H1 (cell line): ENCODE data around the gene RPS6KA2. TPM values are rescaled to one million over a fixed set of nuclear protein-coding genes. Genes with fewer than 3 reads are reported as not detected.

Experiments
- CTCF ChIA-PET: fragments of 300-600 bp; sonication (Branson Sonifier 250); formaldehyde crosslinking; loops from one replicate; lab custom pipeline; 2021; ENCODE audit not compliant: partially characterized antibody; lab: Charles Lee
- POLR2A ChIA-PET: fragments of 300-600 bp; sonication (Branson Sonifier 250); formaldehyde crosslinking; loops from one replicate; lab custom pipeline; 2021; ENCODE audit warnings: inconsistent platforms; ENCODE audit not compliant: partially characterized antibody; lab: Charles Lee
- DNase-seq, 2 experiments: peaks; one replicate each; pipeline versions ENCODE4 v3.0.0 to v3.0.0-alpha.2; 2010 to 2022; ENCODE audit warnings: low spot score in 2 of 2, low read depth in 1 of 2, mixed read lengths in 1 of 2
- FAIRE-seq: peaks from 2 replicates; lab custom pipeline; 2011; peaks lifted over from hg19 to GRCh38; lab: Jason Lieb, UNC
- H2AFZ ChIP-seq: 2 replicates; pipeline ENCODE4 v1.8.1; 2012; ENCODE audit warnings: low read length, inconsistent platforms
- H2AK5ac ChIP-seq: 2 replicates; pipeline ENCODE4 v1.6.1; 2013; ENCODE audit warnings: low read depth, low read length
- H2BK120ac ChIP-seq: replicated peaks from 2 replicates; pipeline ENCODE3; 2013; ENCODE audit warnings: low read depth, low read length, inconsistent platforms
- H2BK12ac ChIP-seq: 2 replicates; pipeline ENCODE4 v1.6.1; 2013; ENCODE audit warnings: low read depth, low read length
- H2BK15ac ChIP-seq: 2 replicates; pipeline ENCODE4 v1.6.1; 2013; ENCODE audit warnings: low read length
- H2BK20ac ChIP-seq: 2 replicates; pipeline ENCODE4 v1.6.1; 2013; ENCODE audit warnings: low read length
- H2BK5ac ChIP-seq: 2 replicates; pipeline ENCODE4 v1.6.1; 2013; ENCODE audit warnings: low read depth, low read length
- H3K14ac ChIP-seq: 2 replicates; pipeline ENCODE4 v1.6.1; 2013; ENCODE audit warnings: inconsistent platforms; ENCODE audit not compliant: insufficient read length
- H3K18ac ChIP-seq: 2 replicates; pipeline ENCODE4 v1.6.1; 2013; ENCODE audit warnings: low read length; ENCODE audit errors: extremely low read depth
- H3K23ac ChIP-seq: 2 replicates; pipeline ENCODE4 v1.6.1; 2013; ENCODE audit warnings: inconsistent platforms; ENCODE audit not compliant: insufficient read length
- H3K23me2 ChIP-seq: 2 replicates; pipeline ENCODE4 v1.6.1; 2013; ENCODE audit warnings: low read depth, low read length
- H3K27ac ChIP-seq: 2 replicates; pipeline ENCODE4 v1.6.1; 2011; ENCODE audit warnings: low read depth, low read length, inconsistent platforms
- H3K27me3 ChIP-seq, 4 experiments: replicated peaks in 1 of 4; 1 replicate in 1 of 4; 2 replicates in 3 of 4; pipeline versions ENCODE4 v1.6.1 to v1.8.1; 2011 to 2013; ENCODE audit warnings: low read length in 3 of 4, mild to moderate bottlenecking in 3 of 4, inconsistent platforms in 2 of 4, mixed read lengths in 2 of 4, moderate library complexity in 1 of 4; ENCODE audit not compliant: control insufficient read depth in 3 of 4, insufficient read depth in 3 of 4; ENCODE audit errors: extremely low read depth in 1 of 4
- H3K36me3 ChIP-seq, 4 experiments: 2 replicates each; pipeline versions ENCODE4 v1.6.1 to v1.8.1; 2011 to 2013; ENCODE audit warnings: mild to moderate bottlenecking in 4 of 4, low read length in 3 of 4, moderate library complexity in 2 of 4, control low read depth in 1 of 4, inconsistent platforms in 1 of 4; ENCODE audit not compliant: insufficient read depth in 4 of 4, control insufficient read depth in 2 of 4
- H3K4ac ChIP-seq: replicated peaks from 2 replicates; pipeline ENCODE3; 2013; ENCODE audit warnings: low read length, low read depth, mixed read lengths, inconsistent platforms; ENCODE audit not compliant: insufficient read length
- H3K4me1 ChIP-seq, 4 experiments: replicated peaks in 1 of 4; 1 replicate in 1 of 4; 2 replicates in 3 of 4; pipeline versions ENCODE4 v1.6.1 to v1.8.1; 2011 to 2013; ENCODE audit warnings: low read length in 3 of 4, inconsistent platforms in 2 of 4, mixed read lengths in 1 of 4; ENCODE audit not compliant: insufficient read depth in 4 of 4, control insufficient read depth in 3 of 4
- H3K4me2 ChIP-seq, 2 experiments: 2 replicates each; pipeline versions ENCODE4 v1.6.1 to v1.8.1; 2011 to 2013; ENCODE audit warnings: low read depth in 2 of 2, low read length in 2 of 2, control low read depth in 1 of 2, inconsistent platforms in 1 of 2, mild to moderate bottlenecking in 1 of 2; ENCODE audit not compliant: insufficient read depth in 1 of 2
- H3K4me3 ChIP-seq, 4 experiments: fragments of 200-600, 300-600 bp in 1 of 4; sonication (generic), shearing (Covaris generic), sonication (Bioruptor Twin) in 1 of 4; 2 replicates each; pipeline versions ENCODE4 v1.5.1 to v1.8.1; 2011 to 2016; ENCODE audit warnings: low read length in 4 of 4, low read depth in 3 of 4, control low read depth in 2 of 4, inconsistent platforms in 2 of 4, mild to moderate bottlenecking in 2 of 4, mixed read lengths in 1 of 4, moderate library complexity in 1 of 4; ENCODE audit not compliant: insufficient read depth in 2 of 4; ENCODE audit errors: extremely low read depth in 1 of 4
- H3K56ac ChIP-seq: replicated peaks from 2 replicates; pipeline ENCODE3; 2013; ENCODE audit warnings: low read depth, mild to moderate bottlenecking, mixed read lengths, low read length, inconsistent platforms; ENCODE audit not compliant: insufficient read length
- H3K79me1 ChIP-seq: 2 replicates; pipeline ENCODE4 v1.6.1; 2013; ENCODE audit warnings: low read depth, low read length, control low read depth
- H3K79me2 ChIP-seq, 2 experiments: 2 replicates each; pipeline versions ENCODE4 v1.6.1 to v1.8.1; 2012 to 2013; ENCODE audit warnings: low read length in 2 of 2, mild to moderate bottlenecking in 2 of 2, inconsistent platforms in 1 of 2; ENCODE audit not compliant: insufficient read depth in 2 of 2, control insufficient read depth in 1 of 2
- H3K9ac ChIP-seq, 4 experiments: replicated peaks in 1 of 4; 1 replicate in 1 of 4; 2 replicates in 3 of 4; pipeline versions ENCODE4 v1.6.1 to v1.8.1; 2011 to 2013; ENCODE audit warnings: low read depth in 3 of 4, low read length in 3 of 4, control low read depth in 2 of 4, mild to moderate bottlenecking in 2 of 4, moderate library complexity in 2 of 4, inconsistent platforms in 1 of 4; ENCODE audit errors: extremely low read depth in 1 of 4
- H3K9me3 ChIP-seq, 2 experiments: 2 replicates each; pipeline versions ENCODE4 v1.6.1 to v1.8.1; 2012 to 2013; ENCODE audit warnings: mild to moderate bottlenecking in 2 of 2, moderate library complexity in 2 of 2, control low read depth in 1 of 2, inconsistent platforms in 1 of 2, low read depth in 1 of 2, low read length in 1 of 2, mixed read lengths in 1 of 2; ENCODE audit not compliant: insufficient read depth in 2 of 2
- H4K20me1 ChIP-seq, 2 experiments: replicated peaks in 1 of 2; 2 replicates each; pipeline versions ENCODE3 to v1.8.1; 2011 to 2013; ENCODE audit warnings: inconsistent platforms in 2 of 2, low read length in 2 of 2, mild to moderate bottlenecking in 1 of 2; ENCODE audit not compliant: insufficient read depth in 2 of 2, control insufficient read depth in 1 of 2
- H4K5ac ChIP-seq: 2 replicates; pipeline ENCODE4 v1.6.1; 2013; ENCODE audit warnings: low read length, low read depth, mixed read lengths, inconsistent platforms; ENCODE audit not compliant: insufficient read length
- H4K8ac ChIP-seq: 2 replicates; pipeline ENCODE4 v1.8.0; 2013; ENCODE audit warnings: mild to moderate bottlenecking, moderate library complexity, low read length, inconsistent platforms; ENCODE audit not compliant: insufficient read depth; ENCODE audit errors: extremely low read depth
- H4K91ac ChIP-seq: replicated peaks from 2 replicates; pipeline ENCODE3; 2013; ENCODE audit warnings: low read length, mixed read lengths, inconsistent platforms; ENCODE audit not compliant: insufficient read length
- ASH2L ChIP-seq: fragments of 200-600, 300-600 bp; sonication (generic); IDR thresholded peaks from one replicate; pipeline ENCODE4 v1.7.1; 2017; ENCODE audit warnings: low read length
- CREB1 ChIP-seq: IDR thresholded peaks from 2 replicates; pipeline ENCODE4 v1.6.1; 2012; ENCODE audit warnings: inconsistent platforms
- EZH2 ChIP-seq: fragments of 200-600 bp; sonication (generic); IDR thresholded peaks from 2 replicates; pipeline ENCODE4 v1.7.1; 2012; ENCODE audit warnings: low read depth, mild to moderate bottlenecking, moderate library complexity, low read length, inconsistent platforms; ENCODE audit not compliant: severe bottlenecking
- MAX ChIP-seq: IDR thresholded peaks from 2 replicates; pipeline ENCODE4 v1.6.1; 2012; ENCODE audit warnings: inconsistent platforms
- NRF1 ChIP-seq: IDR thresholded peaks from 2 replicates; pipeline ENCODE4 v1.6.1; 2011; ENCODE audit warnings: mild to moderate bottlenecking, low read depth, low read length, improper control_type of control experiment
- RAD21 ChIP-seq, 2 experiments: IDR thresholded peaks in 1 of 2; conservative IDR thresholded peaks in 1 of 2; 2 replicates each; pipeline ENCODE4 v1.6.1; 2011; ENCODE audit warnings: low read depth in 2 of 2, low read length in 2 of 2, improper control_type of control experiment in 1 of 2, inconsistent platforms in 1 of 2, mild to moderate bottlenecking in 1 of 2, moderate library complexity in 1 of 2
- RBBP5 ChIP-seq: IDR thresholded peaks from 2 replicates; pipeline ENCODE4 v1.7.1; 2012; ENCODE audit warnings: low read depth, mild to moderate bottlenecking, inconsistent platforms, low read length, moderate library complexity, borderline replicate concordance
- SAP30 ChIP-seq: fragments of 300-600 bp; sonication (generic); IDR thresholded peaks from 2 replicates; pipeline ENCODE4 v1.7.1; 2012; ENCODE audit warnings: low read length, moderate library complexity, mild to moderate bottlenecking, inconsistent platforms; ENCODE audit not compliant: insufficient read depth, insufficient replicate concordance
- SIRT6 ChIP-seq: IDR thresholded peaks from one replicate; pipeline ENCODE4 v1.7.1; 2012; ENCODE audit warnings: low read length, inconsistent platforms
- SIX5 ChIP-seq: IDR thresholded peaks from 2 replicates; pipeline ENCODE4 v1.6.1; 2011; ENCODE audit warnings: mild to moderate bottlenecking, low read depth, low read length
- TBP ChIP-seq: IDR thresholded peaks from 2 replicates; pipeline ENCODE4 v1.6.1; 2011; ENCODE audit warnings: low read depth, low read length, improper control_type of control experiment
- YY1 ChIP-seq: IDR thresholded peaks from 2 replicates; pipeline ENCODE4 v1.6.1; 2011; ENCODE audit warnings: low read depth, mild to moderate bottlenecking, low read length
- WGBS, 2 experiments: shearing (Covaris generic) in 1 of 2; methylation state at CpG; one replicate each; pipeline versions ENCODE4 v1.1.6 to v1.1.7; 2013 to 2015; ENCODE audit warnings: low lambda C conversion rate in 2 of 2, mixed read lengths in 2 of 2, inconsistent platforms in 1 of 2, low coverage in 1 of 2, missing lambda C conversion rate in 1 of 2; ENCODE audit not compliant: insufficient replicate concordance in 2 of 2, insufficient coverage in 1 of 2, insufficient read length in 1 of 2; ENCODE audit errors: extremely low coverage in 1 of 2, missing lambda C conversion rate in 1 of 2; 5-methylcytosine and 5-hydroxymethylcytosine counted together
- polyA plus RNA-seq, 7 experiments: library from polyadenylated mRNA; depleted of rRNA in 3 of 7; stranded (reverse) in 5 of 7; unstranded in 2 of 7; fragments of >200 nt in 5 of 7; fragments of 200-250 nt in 2 of 7; gene quantifications; 1 replicate in 5 of 7; 2 replicates in 1 of 7; 4 replicates in 1 of 7; pipeline versions ENCODE4 v1.2.1 to v1.2.3, GENCODE V29; 2011 to 2013; ENCODE audit warnings: missing spikeins in 2 of 7, mixed read lengths in 2 of 7
- total RNA-seq: library from RNA; stranded (reverse); fragmentation: NEBNext Ultra II Directional; extraction: Animal tissue kit (Norgen Biotek cat#: 25700); gene quantifications from 2 replicates; pipeline ENCODE4 v1.2.1, GENCODE V29; 2021

RPS6KA2 gene
- total and polyA plus RNA-seq, 2 of the 8 experiments (the other 6 are each of a cell fraction or from before 2014, with no cell fraction given), result 8.8 to 25.7 TPM

GRCh38 chr6:166381733-166382499 lies 245.1 kb downstream of the RPS6KA2 start:
- H2BK15ac ChIP-seq, result no peak overlapping the region
- H3K23ac ChIP-seq, result no peak overlapping the region
- H3K14ac ChIP-seq, result no peak overlapping the region
- H3K4me3 ChIP-seq, result peak overlapping the region; percentile 59 to 83 (median 62)
- H2BK12ac ChIP-seq, result no peak overlapping the region
- no peaks in the 10 kb centered on the region for H3K36me3 ChIP-seq
- H4K8ac ChIP-seq, result no peak overlapping the region
- H3K27ac ChIP-seq, result no peak overlapping the region
- H3K23me2 ChIP-seq, result peaks cover 7% of the 10 kb centered on the region
- POLR2A ChIA-PET, result interaction anchor here (0.8 to 1.2 kb wide), 4 partner anchors 17 to 75 kb away, joined by 3 to 5 read pairs (median 4); no protein-coding TSS in a partner anchor
- no peak overlapping the region for H2BK20ac ChIP-seq
- 0 out of 4 replicates have a peak, but pooled peaks cover 0 to 4% of the 10 kb centered on the region in 2 experiments for H3K79me2 ChIP-seq
- H3K79me1 ChIP-seq, result no peaks in the 10 kb centered on the region
- DNase-seq (peak in 1 of 2 experiments; percentile 93), FAIRE-seq (no peak)
- no peaks in the 10 kb centered on the region for H3K27me3 ChIP-seq
- peaks cover 0 to 4% (median 1%) of the 10 kb centered on the region in 4 experiments; a peak in 3 of 7 replicates for H3K4me1 ChIP-seq
- H2BK120ac ChIP-seq, result no peak overlapping the region
- H2AFZ ChIP-seq, result peak overlapping the region; percentile 82; the same call in 1 of the 2 replicates
- no peak overlapping the region for H4K5ac ChIP-seq
- H3K4ac ChIP-seq, result no peak overlapping the region
- H2AK5ac ChIP-seq, result no peak overlapping the region
- H2BK5ac ChIP-seq, result no peak overlapping the region
- H4K20me1 ChIP-seq, result peaks cover 0 to 3% of the 10 kb centered on the region in 2 experiments
- H3K56ac ChIP-seq, result no peak overlapping the region
- H4K91ac ChIP-seq, result no peak overlapping the region
- no peak overlapping the region for H3K18ac ChIP-seq
- H3K9me3 ChIP-seq, result no peaks in the 10 kb centered on the region
- H3K9ac ChIP-seq, result no peak overlapping the region
- H3K4me2 ChIP-seq, result peak overlapping the region; percentile 78 to 100
- CTCF ChIA-PET, result interaction anchor here (0.6 to 6.4 kb wide), 31 partner anchors 8 to 108 kb away, joined by 3 to 88 read pairs (median 4); partner anchors contain the start of genes PRR18 and SFT2D1
- 5% methylated on average over 27 of the region's 49 CpGs; no CpG with 5 or more reads in 1 of the 2 experiments for WGBS, 2 experiments
- TF ChIP-seq YY1, result no peak
- TF ChIP-seq RAD21 (IDR thresholded peaks at IDR 0.05 in 1 of 2, conservative IDR thresholded peaks at IDR 0.05 in 1 of 2; ENCODE audit: low read depth in 2 of 2, low read length in 2 of 2), result peak; percentile 64 to 74
- peak; percentile 5 for TF ChIP-seq EZH2
- peak; percentile 27 for TF ChIP-seq ASH2L
- no peak for TF ChIP-seq NRF1
- TF ChIP-seq TBP, result no peak
- peak; percentile 41; the same call in 1 of the 2 replicates for TF ChIP-seq CREB1
- peak; percentile 71 for TF ChIP-seq MAX
- 0 out of 2 replicates have a peak, but pooled peaks have one; percentile 24 for TF ChIP-seq RBBP5
- TF ChIP-seq SIX5, result no peak
- no peak for TF ChIP-seq SAP30
- no peak for TF ChIP-seq SIRT6
